ENCODE measurements around the gene IL31RA.

Gene IL31RA

GRCh38 chr5:55853041-55853670, 2.0 kb downstream of the IL31RA start:
- no peak for DNase-seq
- peak overlapping the region in 1 of 2 donors; percentile 21 for H3K27ac Mint-ChIP-seq
- no peak overlapping the region for H3K4me3 Mint-ChIP-seq
- peaks cover 0 to 7% of the 10 kb centered on the region in 2 donors for H3K9me3 Mint-ChIP-seq
- H3K4me1 Mint-ChIP-seq, result peaks cover 38% of the 10 kb centered on the region
- peaks cover 12% of the 10 kb centered on the region for H3K27me3 Mint-ChIP-seq
- ATAC-seq, result no peak

GRCh38 chr5:55853818-55854217, 2.7 kb downstream of the IL31RA start:
- peaks cover 12% of the 10 kb centered on the region for H3K27me3 Mint-ChIP-seq
- H3K4me3 Mint-ChIP-seq, result no peak overlapping the region
- H3K27ac Mint-ChIP-seq, result no peak overlapping the region
- H3K4me1 Mint-ChIP-seq, result peaks cover 38% of the 10 kb centered on the region
- ATAC-seq (no peak), DNase-seq (no peak)
- H3K9me3 Mint-ChIP-seq, result peaks cover 0 to 7% of the 10 kb centered on the region in 2 donors

- Mint-ChIP-seq H3K27me3 (peaks cover under 1% of the 10 kb centered on the region), H3K27ac (peak overlapping the region; percentile 91 to 98), H3K4me1 (peaks cover 38% of the 10 kb centered on the region), H3K9me3 (peaks cover 0 to 7% of the 10 kb centered on the region in 2 donors), H3K4me3 (peak overlapping the region; percentile 45 to 57)
- ATAC-seq, result peak; percentile 74
- DNase-seq, result peak in 1 of 2 donors; percentile 57
These were observed 4.4 kb downstream of the IL31RA start for GRCh38 chr5:55855509-55855908.

GRCh38 chr5:55856516-55857246, 5.5 kb downstream of the IL31RA start:
- peak overlapping the region; percentile 45 to 57 for H3K4me3 Mint-ChIP-seq
- peak overlapping the region; percentile 91 to 98 for H3K27ac Mint-ChIP-seq
- no peaks in the 10 kb centered on the region for H3K27me3 Mint-ChIP-seq
- peaks cover 0 to 11% of the 10 kb centered on the region in 2 donors for H3K9me3 Mint-ChIP-seq
- H3K4me1 Mint-ChIP-seq, result peaks cover 31% of the 10 kb centered on the region
- ATAC-seq, result peak; percentile 91
- peak in 1 of 2 donors; percentile 56 for DNase-seq

GRCh38 chr5:55857247-55857640, 6.1 kb downstream of the IL31RA start:
- Mint-ChIP-seq H3K9me3 (peaks cover 0 to 12% of the 10 kb centered on the region in 2 donors), H3K27me3 (no peaks in the 10 kb centered on the region), H3K27ac (peak overlapping the region; percentile 91 to 98), H3K4me1 (peaks cover 31% of the 10 kb centered on the region), H3K4me3 (peak overlapping the region in 1 of 2 donors; percentile 23)
- no peak for DNase-seq
- no peak for ATAC-seq

- DNase-seq (no peak), ATAC-seq (no peak)
- Mint-ChIP-seq H3K9me3 (peaks cover 0 to 12% of the 10 kb centered on the region in 2 donors), H3K4me3 (no peak overlapping the region), H3K27ac (no peak overlapping the region), H3K27me3 (no peaks in the 10 kb centered on the region), H3K4me1 (peaks cover 29% of the 10 kb centered on the region)
These were observed 6.9 kb downstream of the IL31RA start for GRCh38 chr5:55858104-55858503.

- H3K9me3 Mint-ChIP-seq, result peaks cover 0 to 11% of the 10 kb centered on the region in 2 donors
- H3K4me1 Mint-ChIP-seq, result peaks cover 21% of the 10 kb centered on the region
- H3K27ac Mint-ChIP-seq, result no peak overlapping the region
- no peaks in the 10 kb centered on the region for H3K27me3 Mint-ChIP-seq
- H3K4me3 Mint-ChIP-seq, result no peak overlapping the region
- no peak for ATAC-seq
- DNase-seq, result no peak
These were observed 9.1 kb downstream of the IL31RA start for GRCh38 chr5:55860288-55860687.

- Mint-ChIP-seq H3K9me3 (peaks cover 0 to 7% of the 10 kb centered on the region in 2 donors), H3K27me3 (no peaks in the 10 kb centered on the region), H3K4me1 (peaks cover 21% of the 10 kb centered on the region), H3K4me3 (no peak overlapping the region), H3K27ac (no peak overlapping the region)
- DNase-seq (no peak), ATAC-seq (no peak)
These were observed 9.6 kb downstream of the IL31RA start for GRCh38 chr5:55860709-55861108.

GRCh38 chr5:55864606-55865541, 13.7 kb downstream of the IL31RA start:
- no peak for ATAC-seq

GRCh38 chr5:55865831-55866230, 14.7 kb downstream of the IL31RA start:
- H3K27me3 Mint-ChIP-seq, result no peaks in the 10 kb centered on the region
- ATAC-seq (no peak), DNase-seq (no peak)
- H3K4me3 Mint-ChIP-seq, result no peak overlapping the region
- no peak overlapping the region for H3K27ac Mint-ChIP-seq
- H3K9me3 Mint-ChIP-seq, result peaks cover 0 to 5% of the 10 kb centered on the region in 2 donors
- peaks cover 15% of the 10 kb centered on the region for H3K4me1 Mint-ChIP-seq

More at GRCh38 chr5:55864606-55865541, 13.7 kb downstream of the IL31RA start:
- no peak for DNase-seq
- Mint-ChIP-seq H3K4me3 (no peak overlapping the region), H3K27ac (no peak overlapping the region), H3K27me3 (no peaks in the 10 kb centered on the region), H3K4me1 (peaks cover 15% of the 10 kb centered on the region), H3K9me3 (peaks cover 0 to 5% of the 10 kb centered on the region in 2 donors)

- Mint-ChIP-seq H3K4me3 (no peak overlapping the region), H3K9me3 (peaks cover 0 to 4% of the 10 kb centered on the region in 2 donors), H3K4me1 (peaks cover 15% of the 10 kb centered on the region)
These were observed 15.3 kb downstream of the IL31RA start for GRCh38 chr5:55866485-55866884.

GRCh38 chr5:55866934-55867333, 15.8 kb downstream of the IL31RA start:
- no peak for ATAC-seq
- Mint-ChIP-seq H3K4me3 (no peak overlapping the region), H3K9me3 (no peaks in the 10 kb centered on the region), H3K4me1 (peaks cover 15% of the 10 kb centered on the region), H3K27ac (no peak overlapping the region), H3K27me3 (no peaks in the 10 kb centered on the region)
- DNase-seq, result no peak

More at GRCh38 chr5:55866485-55866884, 15.3 kb downstream of the IL31RA start:
- Mint-ChIP-seq H3K27me3 (no peaks in the 10 kb centered on the region), H3K27ac (no peak overlapping the region)
- no peak for DNase-seq
- ATAC-seq, result no peak

- H3K4me3 Mint-ChIP-seq, result no peak overlapping the region
- no peaks in the 10 kb centered on the region for H3K9me3 Mint-ChIP-seq
- DNase-seq, result peak in 1 of 2 donors; percentile 67
- peaks cover 15% of the 10 kb centered on the region for H3K4me1 Mint-ChIP-seq
- H3K27me3 Mint-ChIP-seq, result no peaks in the 10 kb centered on the region
- H3K27ac Mint-ChIP-seq, result peak overlapping the region in 1 of 2 donors; percentile 52
- ATAC-seq, result peak; percentile 96
These were observed 17.7 kb downstream of the IL31RA start for GRCh38 chr5:55868846-55869245.

GRCh38 chr5:55869847-55870246, 18.7 kb downstream of the IL31RA start:
- no peak overlapping the region for H3K27ac Mint-ChIP-seq
- H3K4me3 Mint-ChIP-seq, result no peak overlapping the region
- no peaks in the 10 kb centered on the region for H3K27me3 Mint-ChIP-seq
- ATAC-seq (no peak), DNase-seq (no peak)
- no peaks in the 10 kb centered on the region for H3K9me3 Mint-ChIP-seq
- peaks cover 15% of the 10 kb centered on the region for H3K4me1 Mint-ChIP-seq

GRCh38 chr5:55873234-55873633, 22.1 kb downstream of the IL31RA start:
- H3K4me3 Mint-ChIP-seq, result no peak overlapping the region
- H3K9me3 Mint-ChIP-seq, result peaks cover 7 to 8% of the 10 kb centered on the region in 2 donors
- no peak for DNase-seq
- H3K4me1 Mint-ChIP-seq, result peaks cover 11% of the 10 kb centered on the region
- no peak for ATAC-seq
- no peaks in the 10 kb centered on the region for H3K27me3 Mint-ChIP-seq
- H3K27ac Mint-ChIP-seq, result no peak overlapping the region

Measured in stimulated activated naive CD8-positive, alpha-beta T cell treated with anti-CD3 and anti-CD28 coated beads, Interleukin-15, amount 100 ng/mL, for 72 hours (primary cell).